GM23338 (cell line): Measurements from ENCODE around the gene MYRFL. TPM values are rescaled to one million over a fixed set of nuclear protein-coding genes. Genes with fewer than 3 reads are reported as not detected.

Source experiments
- ATAC-seq: fragments of 200-7000 bp; cut with Tn5 transposase; 3 replicates; pipeline ENCODE4 v1.9.1; 2020
- DNase-seq: peaks from one replicate; pipeline ENCODE4 v3.0.0-alpha.2; 2015; ENCODE audit warnings: low spot score
- H2AFZ ChIP-seq: fragments of 200-600 bp; sonication (generic); 2 replicates; pipeline ENCODE4 v1.8.0; 2016; ENCODE audit warnings: antibody characterized with exemption, mild to moderate bottlenecking, moderate library complexity
- H3F3A ChIP-seq: fragments of 200-600 bp; sonication (generic); replicated peaks from 2 replicates; pipeline ENCODE4 v1.8.0; 2017; ENCODE audit warnings: antibody characterized with exemption, mixed run types, low read depth
- H3K27ac ChIP-seq: fragments of 200-600 bp; sonication (generic); 2 replicates; pipeline ENCODE4 v1.6.1; 2016; ENCODE audit warnings: low read depth
- H3K27me3 ChIP-seq: fragments of 200-600 bp; sonication (generic); 2 replicates; pipeline ENCODE4 v1.8.0; 2016; ENCODE audit warnings: mild to moderate bottlenecking, mixed run types, moderate library complexity; ENCODE audit not compliant: insufficient read depth
- H3K36me3 ChIP-seq: fragments of 200-600 bp; sonication (generic); 2 replicates; pipeline ENCODE4 v1.8.0; 2016; ENCODE audit warnings: mild to moderate bottlenecking; ENCODE audit not compliant: insufficient read depth
- H3K4me1 ChIP-seq: fragments of 200-600 bp; sonication (generic); 2 replicates; pipeline ENCODE4 v1.8.0; 2016; ENCODE audit warnings: mild to moderate bottlenecking, moderate library complexity; ENCODE audit not compliant: insufficient read depth
- H3K4me2 ChIP-seq: fragments of 200-600 bp; sonication (generic); 2 replicates; pipeline ENCODE4 v1.7.1; 2017; ENCODE audit warnings: mixed run types
- H3K4me3 ChIP-seq: fragments of 200-600 bp; sonication (generic); 2 replicates; pipeline ENCODE4 v1.6.1; 2016; ENCODE audit warnings: mixed run types
- H3K79me2 ChIP-seq: fragments of 200-600 bp; sonication (generic); replicated peaks from 2 replicates; pipeline ENCODE4 v1.8.0; 2017; ENCODE audit warnings: mild to moderate bottlenecking; ENCODE audit not compliant: insufficient read depth
- H3K9me2 ChIP-seq: fragments of 200-600 bp; sonication (generic); 2 replicates; pipeline ENCODE4 v1.8.0; 2017; ENCODE audit not compliant: insufficient read depth
- H4K20me1 ChIP-seq: fragments of 200-600 bp; sonication (generic); replicated peaks from 2 replicates; pipeline ENCODE4 v1.8.0; 2017; ENCODE audit warnings: mild to moderate bottlenecking; ENCODE audit not compliant: insufficient read depth
- H3K27ac Mint-ChIP-seq: 2 replicates; pipeline ENCODE4 v1.8.0; 2020; ENCODE audit warnings: inconsistent platforms, mild to moderate bottlenecking, moderate library complexity, mixed read lengths
- H3K27me3 Mint-ChIP-seq: 3 replicates; pipeline ENCODE4 v1.8.0; 2022; ENCODE audit warnings: low read depth, mild to moderate bottlenecking, moderate library complexity, mixed read lengths, inconsistent platforms; ENCODE audit not compliant: insufficient read depth, poor library complexity
- H3K36me3 Mint-ChIP-seq: 3 replicates; pipeline ENCODE4 v1.8.0; 2021; ENCODE audit warnings: low read depth, mild to moderate bottlenecking, inconsistent platforms, moderate library complexity, mixed read lengths
- H3K4me1 Mint-ChIP-seq: 3 replicates; pipeline ENCODE4 v1.8.0; 2020; ENCODE audit warnings: mild to moderate bottlenecking, inconsistent platforms, mixed read lengths
- H3K4me3 Mint-ChIP-seq: 3 replicates; pipeline ENCODE4 v1.8.0; 2021; ENCODE audit warnings: moderate library complexity, mild to moderate bottlenecking, inconsistent platforms, mixed read lengths
- H3K9me3 Mint-ChIP-seq: 3 replicates; pipeline ENCODE4 v1.8.0; 2020; ENCODE audit warnings: moderate library complexity, mild to moderate bottlenecking, inconsistent platforms, mixed read lengths
- CREB1 ChIP-seq: fragments of 250-450 bp; sonication (Bioruptor Pico); IDR thresholded peaks from 2 replicates; pipeline ENCODE4 v1.5.0; 2020; ENCODE audit warnings: low read depth, mild to moderate bottlenecking, moderate library complexity
- EZH2 ChIP-seq: fragments of 200-600 bp; sonication (generic); IDR thresholded peaks from one replicate; pipeline ENCODE4 v1.8.0; 2017; ENCODE audit warnings: antibody characterized with exemption, mild to moderate bottlenecking, low read depth; ENCODE audit not compliant: unreplicated experiment
- EZH2phosphoT487 ChIP-seq: fragments of 200-600 bp; sonication (generic); IDR thresholded peaks from one replicate; pipeline ENCODE4 v1.8.1; 2018; ENCODE audit warnings: antibody characterized with exemption; ENCODE audit not compliant: unreplicated experiment
- JUNB ChIP-seq: IDR thresholded peaks from one replicate; pipeline ENCODE4 v1.6.1; 2016; ENCODE audit warnings: antibody characterized with exemption; ENCODE audit not compliant: unreplicated experiment
- NANOG ChIP-seq: IDR thresholded peaks from 2 replicates; pipeline ENCODE4 v1.6.1; 2016; ENCODE audit warnings: antibody characterized with exemption, borderline replicate concordance
- POLR2AphosphoS5 ChIP-seq: IDR thresholded peaks from 2 replicates; pipeline ENCODE4 v1.6.1; 2016; ENCODE audit warnings: antibody characterized with exemption, low read depth
- ZNF114 ChIP-seq: fragments of 250-450 bp; sonication (Bioruptor Pico); IDR thresholded peaks from 2 replicates; pipeline ENCODE4 v1.5.0; 2020; ENCODE audit warnings: mild to moderate bottlenecking, moderate library complexity
- polyA plus RNA-seq: library from polyadenylated mRNA; unstranded; fragments of >200 nt; fragmentation: Nextera tagmentation; extraction: Ambion mirVana; gene quantifications from 2 replicates; pipeline ENCODE4 v1.2.1, GENCODE V29; 2016
- total RNA-seq: library from RNA; depleted of rRNA; stranded (reverse); fragments of >200 nt; shearing (Covaris generic); gene quantifications from 2 replicates; pipeline ENCODE4 v1.2.3, GENCODE V29; 2014
- TF ChIP-seq, protein P1 (sequence below): fragments of 250-450 bp; sonication (Bioruptor Pico); IDR thresholded peaks from 2 replicates; pipeline ENCODE4 v1.5.0; 2020; ENCODE audit warnings: mild to moderate bottlenecking, moderate library complexity
- TF ChIP-seq, protein P2 (sequence below): IDR thresholded peaks from 2 replicates; pipeline ENCODE4 v1.6.1; 2016; ENCODE audit warnings: antibody characterized with exemption
- TF ChIP-seq, protein P3 (sequence below), 2 experiments: fragments of 200-600 bp in 1 of 2; sonication (generic) in 1 of 2; conservative IDR thresholded peaks; 2 replicates each; pipeline versions ENCODE4 v1.5.1 to v1.6.1; 2016 to 2017; ENCODE audit warnings: antibody characterized with exemption in 2 of 2, low read depth in 2 of 2, mild to moderate bottlenecking in 2 of 2, moderate library complexity in 1 of 2

Gene MYRFL
- total and polyA plus RNA-seq, 2 experiments from 2014 or later, result 2.3 to 2.8 TPM

DNA sequence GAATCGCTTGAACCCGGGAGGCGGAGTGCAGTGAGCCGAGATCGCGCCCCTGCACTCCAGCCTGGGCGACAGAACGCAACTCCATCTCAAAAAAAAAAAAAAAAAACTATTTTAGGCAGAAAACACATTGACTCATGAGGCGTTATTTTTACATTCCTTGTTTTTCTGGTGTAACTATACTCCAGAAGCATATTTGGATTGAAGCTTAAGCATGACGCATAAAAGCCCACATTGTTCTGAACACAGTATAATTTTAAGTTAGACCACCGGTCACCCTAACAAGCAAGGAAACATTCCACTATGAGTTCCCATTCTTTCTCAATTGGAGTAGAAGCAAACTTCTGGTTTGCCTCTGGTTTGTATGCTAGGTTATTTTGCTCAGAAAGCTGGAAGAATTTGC, 173.0 kb downstream of the MYRFL start:
- Mint-ChIP-seq H3K36me3 (no peaks in the 10 kb centered on the region), H3K9me3 (no peaks in the 10 kb centered on the region; the same call in 2 of the 3 replicates), H3K4me1 (0 out of 3 replicates have a peak, but pooled peaks cover 3% of the 10 kb centered on the region), H3K4me3 (no peak overlapping the region), H3K27me3 (no peaks in the 10 kb centered on the region), H3K27ac (no peak overlapping the region)
- Histone ChIP-seq H3F3A (no peaks in the 10 kb centered on the region), H4K20me1 (no peaks in the 10 kb centered on the region), H2AFZ (no peak overlapping the region), H3K79me2 (no peaks in the 10 kb centered on the region), H3K27ac (no peak overlapping the region), H3K9me2 (peaks cover 4% of the 10 kb centered on the region; the same call in 1 of the 2 replicates), H3K36me3 (no peaks in the 10 kb centered on the region), H3K4me2 (no peak overlapping the region), H3K4me1 (no peaks in the 10 kb centered on the region; the same call in 1 of the 2 replicates), H3K27me3 (no peaks in the 10 kb centered on the region), H3K4me3 (no peak overlapping the region)
- ATAC-seq (no peak), DNase-seq (no peak)
- no peak for TF ChIP-seq POLR2AphosphoS5
- no peak for TF ChIP-seq CREB1
- TF ChIP-seq ZNF114 (CRISPR knock-in tag), result no peak
- no peak for TF ChIP-seq EZH2
- TF ChIP-seq, protein P1, sequence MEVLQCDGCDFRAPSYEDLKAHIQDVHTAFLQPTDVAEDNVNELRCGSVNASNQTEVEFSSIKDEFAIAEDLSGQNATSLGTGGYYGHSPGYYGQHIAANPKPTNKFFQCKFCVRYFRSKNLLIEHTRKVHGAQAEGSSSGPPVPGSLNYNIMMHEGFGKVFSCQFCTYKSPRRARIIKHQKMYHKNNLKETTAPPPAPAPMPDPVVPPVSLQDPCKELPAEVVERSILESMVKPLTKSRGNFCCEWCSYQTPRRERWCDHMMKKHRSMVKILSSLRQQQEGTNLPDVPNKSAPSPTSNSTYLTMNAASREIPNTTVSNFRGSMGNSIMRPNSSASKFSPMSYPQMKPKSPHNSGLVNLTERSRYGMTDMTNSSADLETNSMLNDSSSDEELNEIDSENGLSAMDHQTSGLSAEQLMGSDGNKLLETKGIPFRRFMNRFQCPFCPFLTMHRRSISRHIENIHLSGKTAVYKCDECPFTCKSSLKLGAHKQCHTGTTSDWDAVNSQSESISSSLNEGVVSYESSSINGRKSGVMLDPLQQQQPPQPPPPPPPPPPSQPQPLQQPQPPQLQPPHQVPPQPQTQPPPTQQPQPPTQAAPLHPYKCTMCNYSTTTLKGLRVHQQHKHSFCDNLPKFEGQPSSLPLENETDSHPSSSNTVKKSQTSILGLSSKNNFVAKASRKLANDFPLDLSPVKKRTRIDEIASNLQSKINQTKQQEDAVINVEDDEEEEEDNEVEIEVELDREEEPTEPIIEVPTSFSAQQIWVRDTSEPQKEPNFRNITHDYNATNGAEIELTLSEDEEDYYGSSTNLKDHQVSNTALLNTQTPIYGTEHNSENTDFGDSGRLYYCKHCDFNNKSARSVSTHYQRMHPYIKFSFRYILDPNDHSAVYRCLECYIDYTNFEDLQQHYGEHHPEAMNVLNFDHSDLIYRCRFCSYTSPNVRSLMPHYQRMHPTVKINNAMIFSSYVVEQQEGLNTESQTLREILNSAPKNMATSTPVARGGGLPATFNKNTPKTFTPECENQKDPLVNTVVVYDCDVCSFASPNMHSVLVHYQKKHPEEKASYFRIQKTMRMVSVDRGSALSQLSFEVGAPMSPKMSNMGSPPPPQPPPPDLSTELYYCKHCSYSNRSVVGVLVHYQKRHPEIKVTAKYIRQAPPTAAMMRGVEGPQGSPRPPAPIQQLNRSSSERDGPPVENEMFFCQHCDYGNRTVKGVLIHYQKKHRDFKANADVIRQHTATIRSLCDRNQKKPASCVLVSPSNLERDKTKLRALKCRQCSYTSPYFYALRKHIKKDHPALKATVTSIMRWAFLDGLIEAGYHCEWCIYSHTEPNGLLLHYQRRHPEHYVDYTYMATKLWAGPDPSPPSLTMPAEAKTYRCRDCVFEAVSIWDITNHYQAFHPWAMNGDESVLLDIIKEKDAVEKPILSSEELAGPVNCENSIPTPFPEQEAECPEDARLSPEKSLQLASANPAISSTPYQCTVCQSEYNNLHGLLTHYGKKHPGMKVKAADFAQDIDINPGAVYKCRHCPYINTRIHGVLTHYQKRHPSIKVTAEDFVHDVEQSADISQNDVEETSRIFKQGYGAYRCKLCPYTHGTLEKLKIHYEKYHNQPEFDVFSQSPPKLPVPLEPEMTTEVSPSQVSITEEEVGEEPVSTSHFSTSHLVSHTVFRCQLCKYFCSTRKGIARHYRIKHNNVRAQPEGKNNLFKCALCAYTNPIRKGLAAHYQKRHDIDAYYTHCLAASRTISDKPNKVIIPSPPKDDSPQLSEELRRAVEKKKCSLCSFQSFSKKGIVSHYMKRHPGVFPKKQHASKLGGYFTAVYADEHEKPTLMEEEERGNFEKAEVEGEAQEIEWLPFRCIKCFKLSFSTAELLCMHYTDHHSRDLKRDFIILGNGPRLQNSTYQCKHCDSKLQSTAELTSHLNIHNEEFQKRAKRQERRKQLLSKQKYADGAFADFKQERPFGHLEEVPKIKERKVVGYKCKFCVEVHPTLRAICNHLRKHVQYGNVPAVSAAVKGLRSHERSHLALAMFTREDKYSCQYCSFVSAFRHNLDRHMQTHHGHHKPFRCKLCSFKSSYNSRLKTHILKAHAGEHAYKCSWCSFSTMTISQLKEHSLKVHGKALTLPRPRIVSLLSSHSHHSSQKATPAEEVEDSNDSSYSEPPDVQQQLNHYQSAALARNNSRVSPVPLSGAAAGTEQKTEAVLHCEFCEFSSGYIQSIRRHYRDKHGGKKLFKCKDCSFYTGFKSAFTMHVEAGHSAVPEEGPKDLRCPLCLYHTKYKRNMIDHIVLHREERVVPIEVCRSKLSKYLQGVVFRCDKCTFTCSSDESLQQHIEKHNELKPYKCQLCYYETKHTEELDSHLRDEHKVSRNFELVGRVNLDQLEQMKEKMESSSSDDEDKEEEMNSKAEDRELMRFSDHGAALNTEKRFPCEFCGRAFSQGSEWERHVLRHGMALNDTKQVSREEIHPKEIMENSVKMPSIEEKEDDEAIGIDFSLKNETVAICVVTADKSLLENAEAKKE (CRISPR knock-in tag), result no peak
- TF ChIP-seq, protein P2, sequence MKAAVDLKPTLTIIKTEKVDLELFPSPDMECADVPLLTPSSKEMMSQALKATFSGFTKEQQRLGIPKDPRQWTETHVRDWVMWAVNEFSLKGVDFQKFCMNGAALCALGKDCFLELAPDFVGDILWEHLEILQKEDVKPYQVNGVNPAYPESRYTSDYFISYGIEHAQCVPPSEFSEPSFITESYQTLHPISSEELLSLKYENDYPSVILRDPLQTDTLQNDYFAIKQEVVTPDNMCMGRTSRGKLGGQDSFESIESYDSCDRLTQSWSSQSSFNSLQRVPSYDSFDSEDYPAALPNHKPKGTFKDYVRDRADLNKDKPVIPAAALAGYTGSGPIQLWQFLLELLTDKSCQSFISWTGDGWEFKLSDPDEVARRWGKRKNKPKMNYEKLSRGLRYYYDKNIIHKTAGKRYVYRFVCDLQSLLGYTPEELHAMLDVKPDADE, result no peak
- TF ChIP-seq EZH2phosphoT487, result no peak
- TF ChIP-seq JUNB, result no peak
- TF ChIP-seq NANOG, result no peak
- TF ChIP-seq, protein P3, sequence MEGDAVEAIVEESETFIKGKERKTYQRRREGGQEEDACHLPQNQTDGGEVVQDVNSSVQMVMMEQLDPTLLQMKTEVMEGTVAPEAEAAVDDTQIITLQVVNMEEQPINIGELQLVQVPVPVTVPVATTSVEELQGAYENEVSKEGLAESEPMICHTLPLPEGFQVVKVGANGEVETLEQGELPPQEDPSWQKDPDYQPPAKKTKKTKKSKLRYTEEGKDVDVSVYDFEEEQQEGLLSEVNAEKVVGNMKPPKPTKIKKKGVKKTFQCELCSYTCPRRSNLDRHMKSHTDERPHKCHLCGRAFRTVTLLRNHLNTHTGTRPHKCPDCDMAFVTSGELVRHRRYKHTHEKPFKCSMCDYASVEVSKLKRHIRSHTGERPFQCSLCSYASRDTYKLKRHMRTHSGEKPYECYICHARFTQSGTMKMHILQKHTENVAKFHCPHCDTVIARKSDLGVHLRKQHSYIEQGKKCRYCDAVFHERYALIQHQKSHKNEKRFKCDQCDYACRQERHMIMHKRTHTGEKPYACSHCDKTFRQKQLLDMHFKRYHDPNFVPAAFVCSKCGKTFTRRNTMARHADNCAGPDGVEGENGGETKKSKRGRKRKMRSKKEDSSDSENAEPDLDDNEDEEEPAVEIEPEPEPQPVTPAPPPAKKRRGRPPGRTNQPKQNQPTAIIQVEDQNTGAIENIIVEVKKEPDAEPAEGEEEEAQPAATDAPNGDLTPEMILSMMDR (conservative IDR thresholded peaks at IDR 0.05; ENCODE audit: low read depth in 2 of 2), result no peak
